Spleen (tissue), 7 donors: Measurements from ENCODE around the gene TCF12.

Experiments
- POLR2A ChIP-seq, 3 donors: fragments of 450-650 bp; IDR thresholded peaks; one replicate each; pipeline ENCODE4 v1.5.1; 2017; ENCODE audit warnings: antibody characterized with exemption in 3 of 3, mild to moderate bottlenecking in 1 of 3
- POLR2AphosphoS5 ChIP-seq, 3 donors: sonication (generic); formaldehyde crosslinking; IDR thresholded peaks; one replicate each; pipeline ENCODE4 v1.5.1; 2017; ENCODE audit warnings: antibody characterized with exemption in 3 of 3
- TF ChIP-seq, protein P1 (sequence below), 11 experiments: fragments of 200-600 bp in 7 of 11; fragments of 450-650 bp in 4 of 11; sonication (generic) in 4 of 11; IDR thresholded peaks in 8 of 11; conservative IDR thresholded peaks in 3 of 11; 1 replicate in 7 of 11; 2 replicates in 4 of 11; pipeline versions ENCODE4 v1.4.0 to v1.8.0; 2016 to 2021; ENCODE audit warnings: antibody characterized with exemption in 11 of 11, inconsistent platforms in 4 of 11, mild to moderate bottlenecking in 1 of 11
- donor health status: DM: no; HTN: no; CAD: no; lungs with moderate emphysema.
- donor health status: DM: no; HTN: no; CAD: no.
- donor health status: DM: no; HTN: no; CAD: no.

DNA sequence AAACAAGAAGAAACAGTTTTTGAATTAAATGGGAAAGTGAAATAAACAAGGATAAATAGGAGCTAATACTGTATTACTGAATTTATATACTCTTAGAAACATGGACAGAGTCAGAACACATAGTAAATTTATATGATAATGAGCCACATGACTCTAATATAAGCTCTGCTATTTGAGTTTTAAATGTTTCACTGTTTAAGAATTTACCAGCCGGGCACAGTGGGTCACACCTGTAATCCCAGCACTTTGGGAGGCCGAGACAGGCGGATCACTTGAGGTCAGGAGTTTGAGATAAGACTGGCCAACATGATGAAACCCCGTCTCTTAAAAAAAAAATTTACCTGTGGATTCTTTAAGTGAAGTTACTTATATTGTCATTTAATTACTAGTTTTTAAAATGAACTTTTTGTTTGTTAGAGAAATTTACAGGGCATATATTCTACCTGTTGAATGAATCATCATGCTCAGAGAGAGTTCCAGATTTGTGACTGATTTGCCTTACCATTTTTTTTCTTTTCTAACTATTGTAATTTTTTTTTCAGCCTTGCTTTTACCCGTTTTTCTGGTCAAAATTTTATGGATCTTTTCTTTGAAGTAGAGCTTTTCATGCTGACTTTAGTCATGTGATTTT is 125.7 kb downstream of the TCF12 start:
- TF ChIP-seq, protein P1, sequence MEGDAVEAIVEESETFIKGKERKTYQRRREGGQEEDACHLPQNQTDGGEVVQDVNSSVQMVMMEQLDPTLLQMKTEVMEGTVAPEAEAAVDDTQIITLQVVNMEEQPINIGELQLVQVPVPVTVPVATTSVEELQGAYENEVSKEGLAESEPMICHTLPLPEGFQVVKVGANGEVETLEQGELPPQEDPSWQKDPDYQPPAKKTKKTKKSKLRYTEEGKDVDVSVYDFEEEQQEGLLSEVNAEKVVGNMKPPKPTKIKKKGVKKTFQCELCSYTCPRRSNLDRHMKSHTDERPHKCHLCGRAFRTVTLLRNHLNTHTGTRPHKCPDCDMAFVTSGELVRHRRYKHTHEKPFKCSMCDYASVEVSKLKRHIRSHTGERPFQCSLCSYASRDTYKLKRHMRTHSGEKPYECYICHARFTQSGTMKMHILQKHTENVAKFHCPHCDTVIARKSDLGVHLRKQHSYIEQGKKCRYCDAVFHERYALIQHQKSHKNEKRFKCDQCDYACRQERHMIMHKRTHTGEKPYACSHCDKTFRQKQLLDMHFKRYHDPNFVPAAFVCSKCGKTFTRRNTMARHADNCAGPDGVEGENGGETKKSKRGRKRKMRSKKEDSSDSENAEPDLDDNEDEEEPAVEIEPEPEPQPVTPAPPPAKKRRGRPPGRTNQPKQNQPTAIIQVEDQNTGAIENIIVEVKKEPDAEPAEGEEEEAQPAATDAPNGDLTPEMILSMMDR (IDR thresholded peaks at IDR 0.05 in 8 of 11, conservative IDR thresholded peaks at IDR 0.05 in 3 of 11): no peak
- TF ChIP-seq POLR2AphosphoS5 (IDR thresholded peaks at IDR 0.05): no peak
- TF ChIP-seq POLR2A (IDR thresholded peaks at IDR 0.05): no peak
